Measurements from ENCODE around the gene TSR1. TPM values are rescaled to one million over a fixed set of nuclear protein-coding genes. Genes with fewer than 3 reads are reported as not detected.

Gene TSR1
- total and polyA plus RNA-seq, 9 of the 15 experiments (the other 6 are each of a cell fraction or from before 2014, with no cell fraction given), result 16.4 to 87.5 (median 55.2) TPM

GRCh38 chr17:2312736-2313135, 23.5 kb downstream of the TSR1 start:
- BruUV-seq (replicated peaks), result no TSS peak
- H3K4me1 ChIP-seq (replicated peaks in 1 of 2; ENCODE audit: control insufficient read depth in 2 of 2, insufficient read depth in 2 of 2, low read length in 2 of 2), result peaks cover 0 to 16% of the 10 kb centered on the region in 2 experiments; a peak in 3 of 5 replicates
- no peak for TF ChIP-seq RBFOX2 (IDR thresholded peaks at IDR 0.05; ENCODE audit: low read depth, low read length)
- no peak for TF ChIP-seq GTF2B (IDR thresholded peaks at IDR 0.05; ENCODE audit: extremely low read depth, insufficient read length)
- TF ChIP-seq, protein P1, sequence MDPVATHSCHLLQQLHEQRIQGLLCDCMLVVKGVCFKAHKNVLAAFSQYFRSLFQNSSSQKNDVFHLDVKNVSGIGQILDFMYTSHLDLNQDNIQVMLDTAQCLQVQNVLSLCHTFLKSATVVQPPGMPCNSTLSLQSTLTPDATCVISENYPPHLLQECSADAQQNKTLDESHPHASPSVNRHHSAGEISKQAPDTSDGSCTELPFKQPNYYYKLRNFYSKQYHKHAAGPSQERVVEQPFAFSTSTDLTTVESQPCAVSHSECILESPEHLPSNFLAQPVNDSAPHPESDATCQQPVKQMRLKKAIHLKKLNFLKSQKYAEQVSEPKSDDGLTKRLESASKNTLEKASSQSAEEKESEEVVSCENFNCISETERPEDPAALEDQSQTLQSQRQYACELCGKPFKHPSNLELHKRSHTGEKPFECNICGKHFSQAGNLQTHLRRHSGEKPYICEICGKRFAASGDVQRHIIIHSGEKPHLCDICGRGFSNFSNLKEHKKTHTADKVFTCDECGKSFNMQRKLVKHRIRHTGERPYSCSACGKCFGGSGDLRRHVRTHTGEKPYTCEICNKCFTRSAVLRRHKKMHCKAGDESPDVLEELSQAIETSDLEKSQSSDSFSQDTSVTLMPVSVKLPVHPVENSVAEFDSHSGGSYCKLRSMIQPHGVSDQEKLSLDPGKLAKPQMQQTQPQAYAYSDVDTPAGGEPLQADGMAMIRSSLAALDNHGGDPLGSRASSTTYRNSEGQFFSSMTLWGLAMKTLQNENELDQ (CRISPR knock-in tag; IDR thresholded peaks at IDR 0.05; ENCODE audit: borderline replicate concordance), result no peak
- TF ChIP-seq MAX (CRISPR knock-in tag; IDR thresholded peaks at IDR 0.05), result no peak
- no peak for TF ChIP-seq FOXJ2 (tag; IDR thresholded peaks at IDR 0.05)
- TF ChIP-seq ZSCAN29 (IDR thresholded peaks at IDR 0.05), result no peak
- TF ChIP-seq ZEB2 (IDR thresholded peaks at IDR 0.05), result no peak
- TF ChIP-seq CC2D1A (IDR thresholded peaks at IDR 0.05), result no peak
- TF ChIP-seq PTTG1 (tag; IDR thresholded peaks at IDR 0.05; ENCODE audit: low read depth), result no peak
- TF ChIP-seq PATZ1 (CRISPR knock-in tag; IDR thresholded peaks at IDR 0.05; ENCODE audit: borderline replicate concordance), result no peak
- no peak for TF ChIP-seq EWSR1 (IDR thresholded peaks at IDR 0.05; ENCODE audit: borderline replicate concordance, low read depth, partially characterized antibody)
- no peak for TF ChIP-seq BRF1 (IDR thresholded peaks at IDR 0.05; ENCODE audit: borderline replicate concordance, extremely low read depth, insufficient read length)
- no peak for TF ChIP-seq ZNF561 (CRISPR knock-in tag; conservative IDR thresholded peaks at IDR 0.05)
- no peak for TF ChIP-seq PTRF (tag; IDR thresholded peaks at IDR 0.05)
- TF ChIP-seq, protein P2, sequence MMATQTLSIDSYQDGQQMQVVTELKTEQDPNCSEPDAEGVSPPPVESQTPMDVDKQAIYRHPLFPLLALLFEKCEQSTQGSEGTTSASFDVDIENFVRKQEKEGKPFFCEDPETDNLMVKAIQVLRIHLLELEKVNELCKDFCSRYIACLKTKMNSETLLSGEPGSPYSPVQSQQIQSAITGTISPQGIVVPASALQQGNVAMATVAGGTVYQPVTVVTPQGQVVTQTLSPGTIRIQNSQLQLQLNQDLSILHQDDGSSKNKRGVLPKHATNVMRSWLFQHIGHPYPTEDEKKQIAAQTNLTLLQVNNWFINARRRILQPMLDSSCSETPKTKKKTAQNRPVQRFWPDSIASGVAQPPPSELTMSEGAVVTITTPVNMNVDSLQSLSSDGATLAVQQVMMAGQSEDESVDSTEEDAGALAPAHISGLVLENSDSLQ (IDR thresholded peaks at IDR 0.05), result no peak
- 0 out of 3 replicates have a peak, but pooled peaks cover 3% of the 10 kb centered on the region for H3K36me3 ChIP-seq (ENCODE audit: control insufficient read depth, insufficient read depth, low read length)
- ChIA-PET CTCF (ENCODE audit: low intra/inter-chr PET ratio) (no interaction called here), POLR2A (interaction anchor here (0.6 to 2.2 kb wide), 2 partner anchors 10 to 23 kb away, joined by 3 to 5 read pairs; no protein-coding TSS in a partner anchor)
- FAIRE-seq (no peak), ATAC-seq (no peak), DNase-seq (ENCODE audit: extremely low read depth in 1 of 4, low spot score in 3 of 4) (no peak)
- H3K79me2 ChIP-seq (ENCODE audit: control insufficient read depth, insufficient read depth, low read length), result 0 out of 3 replicates have a peak, but pooled peaks cover 5% of the 10 kb centered on the region
- in situ Hi-C loops (cut with MboI), result no loop called here
- no peaks in the 10 kb centered on the region for H3K9me3 ChIP-seq (replicated peaks; ENCODE audit: control insufficient read depth, insufficient read depth, low read depth, low read length)
- H3K4me2 ChIP-seq (ENCODE audit: insufficient read depth, low read length), result no peak overlapping the region
- H3K9me1 ChIP-seq (ENCODE audit: control insufficient read depth, insufficient read depth, low read length), result no peaks in the 10 kb centered on the region
- no peak overlapping the region for H3K9ac ChIP-seq (ENCODE audit: insufficient read depth in 1 of 2, low read depth in 2 of 2, low read length in 2 of 2)
- intact Hi-C loops (cut with micrococcal nuclease), result no loop called here
- H3K27ac ChIP-seq (ENCODE audit: extremely low read depth, low read depth, low read length), result no peak overlapping the region
- 87% methylated on average over 5 of the region's 5 CpGs for WGBS (ENCODE audit: insufficient coverage, low coverage, missing lambda C conversion rate)
- H3K4me3 ChIP-seq, result no peak overlapping the region
- H4K20me1 ChIP-seq (replicated peaks; ENCODE audit: control insufficient read depth, insufficient read depth, low read length), result no peaks in the 10 kb centered on the region
- H2AFZ ChIP-seq (ENCODE audit: low read depth, low read length), result no peak overlapping the region
- no peaks in the 10 kb centered on the region for H3K27me3 ChIP-seq (ENCODE audit: control insufficient read depth in 2 of 2, insufficient read depth in 2 of 2, low read length in 2 of 2)
